Hepatocyte (in vitro differentiated cells): ENCODE data around the gene ZNRF3. TPM values are rescaled to one million over a fixed set of nuclear protein-coding genes. Genes with fewer than 3 reads are reported as not detected.
A peak's percentile ranks its signal among the peaks of the same experiment; 100 is the strongest.

Source experiments
- DNase-seq: peaks from one replicate; pipeline ENCODE4 v3.0.0-alpha.2; 2016; ENCODE audit warnings: low spot score
- H2AFZ ChIP-seq: fragments of 200-600 bp; sonication (generic); 2 replicates; pipeline ENCODE4 v1.6.0; 2016; ENCODE audit warnings: antibody characterized with exemption, mild to moderate bottlenecking
- H3K27ac ChIP-seq: fragments of 200-600 bp; sonication (generic); 2 replicates; pipeline ENCODE4 v1.5.1; 2016; ENCODE audit warnings: mild to moderate bottlenecking
- H3K27me3 ChIP-seq: fragments of 200-600 bp; sonication (generic); 2 replicates; pipeline ENCODE4 v1.6.1; 2016
- H3K36me3 ChIP-seq: fragments of 200-600 bp; sonication (generic); replicated peaks from 2 replicates; pipeline ENCODE4 v1.5.1; 2016; ENCODE audit warnings: low read depth; ENCODE audit not compliant: insufficient read depth
- H3K4me1 ChIP-seq: fragments of 200-600 bp; sonication (generic); 2 replicates; pipeline ENCODE4 v1.5.1; 2016; ENCODE audit warnings: mild to moderate bottlenecking, moderate library complexity; ENCODE audit not compliant: insufficient read depth
- H3K4me2 ChIP-seq: fragments of 200-600 bp; sonication (generic); 2 replicates; pipeline ENCODE4 v1.6.0; 2016
- H3K4me3 ChIP-seq: fragments of 200-600 bp; sonication (generic); 2 replicates; pipeline ENCODE4 v1.5.1; 2016; ENCODE audit warnings: mild to moderate bottlenecking
- H3K79me2 ChIP-seq: fragments of 200-600 bp; sonication (generic); 2 replicates; pipeline ENCODE4 v1.6.0; 2017; ENCODE audit warnings: mild to moderate bottlenecking
- H3K9me2 ChIP-seq: fragments of 200-600 bp; sonication (generic); replicated peaks from 2 replicates; pipeline ENCODE4 v1.6.0; 2017; ENCODE audit warnings: mild to moderate bottlenecking; ENCODE audit not compliant: insufficient read depth
- H3K9me3 ChIP-seq: fragments of 200-600 bp; sonication (generic); 2 replicates; pipeline ENCODE4 v1.5.1; 2016; ENCODE audit warnings: low read depth, mild to moderate bottlenecking
- H4K20me1 ChIP-seq: fragments of 200-600 bp; sonication (generic); 2 replicates; pipeline ENCODE4 v1.6.0; 2016; ENCODE audit warnings: mild to moderate bottlenecking; ENCODE audit not compliant: insufficient read depth, poor library complexity, severe bottlenecking
- CTCF ChIP-seq: fragments of 200-600 bp; sonication (generic); IDR thresholded peaks from 2 replicates; pipeline ENCODE4 v1.5.1; 2016; ENCODE audit warnings: antibody characterized with exemption, mild to moderate bottlenecking; ENCODE audit not compliant: poor library complexity
- EZH2 ChIP-seq: fragments of 200-600 bp; sonication (generic); IDR thresholded peaks from 2 replicates; pipeline ENCODE4 v1.6.1; 2016; ENCODE audit warnings: antibody characterized with exemption, mild to moderate bottlenecking, borderline replicate concordance
- EZH2phosphoT487 ChIP-seq: fragments of 200-600 bp; sonication (generic); IDR thresholded peaks from one replicate; pipeline ENCODE4 v1.6.1; 2018; ENCODE audit warnings: antibody characterized with exemption, mild to moderate bottlenecking, low read depth, moderate library complexity; ENCODE audit not compliant: unreplicated experiment, severe bottlenecking
- WGBS: methylation state at CpG from one replicate; pipeline ENCODE4 v1.1.6; 2016; ENCODE audit warnings: low lambda C conversion rate; ENCODE audit errors: missing lambda C conversion rate; 5-methylcytosine and 5-hydroxymethylcytosine counted together
- polyA plus RNA-seq: library from polyadenylated mRNA; unstranded; fragments of >200 nt; fragmentation: Nextera tagmentation; extraction: Ambion mirVana; gene quantifications from 2 replicates; pipeline ENCODE4 v1.2.1, GENCODE V29; 2016
- total RNA-seq: library from RNA; depleted of rRNA; stranded (reverse); fragments of >200 nt; gene quantifications from 2 replicates; pipeline ENCODE4 v1.2.3, GENCODE V29; 2014

ZNRF3 gene
- total and polyA plus RNA-seq, 2 experiments from 2014 or later: 8.9 to 14.7 TPM

GRCh38 chr22:29002603-29003002 is 119.2 kb downstream of the ZNRF3 start:
- H3K4me1 ChIP-seq: peaks cover 43% of the 10 kb centered on the region
- H3K4me2 ChIP-seq: no peak overlapping the region
- no peaks in the 10 kb centered on the region for H3K36me3 ChIP-seq
- H3K79me2 ChIP-seq: peaks cover 29% of the 10 kb centered on the region
- DNase-seq: no peak
- no peaks in the 10 kb centered on the region for H4K20me1 ChIP-seq
- H3K27ac ChIP-seq: no peak overlapping the region
- WGBS: 96% methylated on average over 4 of the region's 4 CpGs
- no peak overlapping the region for H3K4me3 ChIP-seq
- no peaks in the 10 kb centered on the region for H3K9me2 ChIP-seq
- no peaks in the 10 kb centered on the region for H3K27me3 ChIP-seq
- no peak overlapping the region for H2AFZ ChIP-seq
- H3K9me3 ChIP-seq: no peaks in the 10 kb centered on the region
- TF ChIP-seq EZH2phosphoT487 (no peak), CTCF (no peak), EZH2 (no peak)

DNA sequence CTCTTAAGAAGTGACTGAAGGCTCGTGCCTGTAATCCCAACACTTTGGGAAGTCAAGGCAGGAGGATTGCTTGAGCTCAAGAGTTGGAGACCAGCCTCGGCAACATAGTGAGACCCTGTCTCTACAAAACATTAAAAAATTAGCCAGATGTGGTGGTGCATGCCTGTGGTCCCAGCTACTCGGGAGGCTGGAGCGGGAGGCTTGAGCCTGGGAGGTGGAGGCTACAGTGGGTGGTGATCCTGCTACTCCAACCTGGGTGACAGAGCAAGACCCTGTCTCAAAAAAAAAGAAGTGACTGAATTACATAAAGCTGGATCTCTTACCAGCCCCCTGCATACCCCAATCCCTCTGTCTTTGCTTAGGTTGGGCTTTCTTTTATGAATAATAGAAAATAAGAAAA is 120.2 kb downstream of the ZNRF3 start:
- Histone ChIP-seq H3K79me2 (peaks cover 34% of the 10 kb centered on the region), H2AFZ (no peak overlapping the region), H3K9me2 (no peaks in the 10 kb centered on the region), H3K4me3 (no peak overlapping the region), H3K4me1 (peaks cover 43% of the 10 kb centered on the region), H3K36me3 (no peaks in the 10 kb centered on the region), H3K9me3 (no peaks in the 10 kb centered on the region), H4K20me1 (no peaks in the 10 kb centered on the region), H3K27me3 (no peaks in the 10 kb centered on the region), H3K4me2 (no peak overlapping the region), H3K27ac (peak overlapping the region; percentile 84)
- 96% methylated on average over 4 of the region's 4 CpGs for WGBS
- DNase-seq: no peak
- no peak for TF ChIP-seq EZH2phosphoT487
- TF ChIP-seq CTCF: no peak
- no peak for TF ChIP-seq EZH2

- no peak overlapping the region for H3K4me3 ChIP-seq
- DNase-seq: no peak
- TF ChIP-seq EZH2: no peak
- no peak for TF ChIP-seq CTCF
- no peak for TF ChIP-seq EZH2phosphoT487
- H3K9me2 ChIP-seq: no peaks in the 10 kb centered on the region
- no peaks in the 10 kb centered on the region for H3K9me3 ChIP-seq
- H3K27ac ChIP-seq: peak overlapping the region; percentile 84
- WGBS: 33% methylated on average over 9 of the region's 9 CpGs
- peak overlapping the region; percentile 82 for H3K4me2 ChIP-seq
- no peaks in the 10 kb centered on the region for H3K36me3 ChIP-seq
- peaks cover 36% of the 10 kb centered on the region for H3K79me2 ChIP-seq
- H3K4me1 ChIP-seq: peaks cover 43% of the 10 kb centered on the region
- H4K20me1 ChIP-seq: no peaks in the 10 kb centered on the region
- H3K27me3 ChIP-seq: no peaks in the 10 kb centered on the region
- H2AFZ ChIP-seq: no peak overlapping the region
Measured at GRCh38 chr22:29003975-29004646, 120.7 kb downstream of the ZNRF3 start.
